ENCODE measurements around the gene ADAMTS8.
A peak's percentile ranks its signal among the peaks of the same experiment; 100 is the strongest.

ADAMTS8 gene

GRCh38 chr11:130418756-130419155 is 9.7 kb downstream of the ADAMTS8 start:
- no peak for DNase-seq

GRCh38 chr11:130418210-130418609 is 10.2 kb downstream of the ADAMTS8 start:
- no peak for DNase-seq

DNA sequence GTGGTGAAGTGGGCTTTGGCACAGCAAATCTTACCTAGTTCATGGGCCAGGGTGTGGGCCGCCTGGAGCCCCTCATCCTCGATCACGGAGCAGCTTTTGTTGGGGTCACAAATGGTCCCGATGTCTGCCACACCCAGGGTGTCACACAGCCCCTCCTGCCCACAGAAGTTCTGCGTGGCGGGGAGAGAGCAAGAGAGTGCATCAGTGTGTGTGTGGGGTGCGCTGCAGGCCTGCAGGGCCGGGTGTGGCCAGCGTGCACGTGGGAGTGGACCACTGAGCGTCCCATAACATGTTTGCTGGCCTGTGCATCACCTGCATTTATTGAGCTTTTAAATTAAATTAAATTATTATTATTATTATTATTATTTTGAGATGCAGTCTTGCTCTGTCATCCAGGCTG is 11.5 kb downstream of the ADAMTS8 start:
- DNase-seq: no peak

- no peak for DNase-seq
Measured at GRCh38 chr11:130416530-130416882, 11.9 kb downstream of the ADAMTS8 start.

GRCh38 chr11:130415731-130416529 is 12.5 kb downstream of the ADAMTS8 start:
- no peak for DNase-seq

DNA sequence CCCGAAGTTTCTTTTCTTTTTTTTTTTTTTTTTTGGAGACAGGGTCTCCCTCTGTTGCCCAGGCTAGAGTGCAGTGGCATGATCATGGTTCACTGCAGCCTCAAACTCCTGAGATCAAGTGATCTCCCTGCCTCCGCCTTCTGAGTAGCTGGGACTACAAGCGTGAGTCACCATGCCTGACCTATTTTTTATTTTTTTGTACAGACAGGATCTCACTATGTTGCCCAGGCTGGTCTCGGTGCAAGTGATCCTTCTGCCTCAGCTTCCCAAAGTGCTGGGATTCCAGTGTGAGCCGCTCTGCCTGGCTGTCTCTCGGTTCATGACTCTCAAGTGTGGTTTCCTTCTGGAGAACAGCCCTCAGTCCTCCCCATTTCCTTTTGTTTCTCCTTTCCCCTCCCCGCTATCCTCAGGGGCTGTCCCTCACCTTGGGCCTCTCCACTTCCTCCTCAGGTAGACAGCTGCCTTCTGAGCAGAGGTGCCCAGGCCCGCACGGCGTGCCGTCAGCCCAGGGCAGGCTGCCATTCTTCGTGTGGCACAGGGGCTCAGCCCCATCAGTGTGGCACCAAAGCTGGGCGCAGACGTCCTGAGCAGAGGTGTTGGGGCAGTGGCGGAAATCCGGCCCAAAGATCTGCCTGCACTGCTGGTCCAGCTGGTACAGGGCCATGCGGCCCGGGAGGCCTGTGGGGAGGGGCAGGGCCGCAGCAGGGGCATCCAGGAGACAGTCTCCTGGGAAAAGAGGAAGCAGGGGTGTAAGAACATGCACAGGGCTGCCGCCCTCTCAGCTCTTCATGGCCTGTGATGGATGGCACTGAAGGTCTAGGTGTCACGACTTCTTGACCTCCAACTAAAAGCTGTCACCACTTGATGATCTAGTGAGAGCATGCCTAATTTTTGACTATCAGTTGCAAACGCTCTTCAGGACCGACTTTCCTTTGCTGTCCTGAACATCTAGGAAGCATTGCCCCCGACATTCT is 14.0 kb downstream of the ADAMTS8 start:
- no peak for DNase-seq

- DNase-seq: peak; percentile 59
Measured at GRCh38 chr11:130413405-130414106, 14.9 kb downstream of the ADAMTS8 start.

DNA sequence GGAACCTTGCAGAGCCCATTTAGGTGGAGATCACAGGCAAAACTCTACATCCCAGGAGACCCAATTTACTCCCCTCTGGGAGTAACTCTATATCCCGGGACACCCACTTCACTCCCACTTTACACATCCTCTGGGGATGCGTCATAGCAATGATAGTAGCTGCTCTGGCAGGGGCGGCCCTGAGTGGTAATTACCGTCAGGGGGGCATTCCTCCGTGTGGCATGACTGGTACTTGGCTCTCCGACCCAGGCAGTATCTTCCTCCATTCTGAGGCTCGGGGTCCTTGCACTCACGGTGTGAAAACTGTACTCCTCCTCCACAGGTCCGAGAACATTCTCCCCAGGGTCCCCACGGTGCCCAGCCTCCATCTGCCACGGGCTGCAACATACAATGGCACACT is 17.2 kb downstream of the ADAMTS8 start:
- no peak for DNase-seq

DNA sequence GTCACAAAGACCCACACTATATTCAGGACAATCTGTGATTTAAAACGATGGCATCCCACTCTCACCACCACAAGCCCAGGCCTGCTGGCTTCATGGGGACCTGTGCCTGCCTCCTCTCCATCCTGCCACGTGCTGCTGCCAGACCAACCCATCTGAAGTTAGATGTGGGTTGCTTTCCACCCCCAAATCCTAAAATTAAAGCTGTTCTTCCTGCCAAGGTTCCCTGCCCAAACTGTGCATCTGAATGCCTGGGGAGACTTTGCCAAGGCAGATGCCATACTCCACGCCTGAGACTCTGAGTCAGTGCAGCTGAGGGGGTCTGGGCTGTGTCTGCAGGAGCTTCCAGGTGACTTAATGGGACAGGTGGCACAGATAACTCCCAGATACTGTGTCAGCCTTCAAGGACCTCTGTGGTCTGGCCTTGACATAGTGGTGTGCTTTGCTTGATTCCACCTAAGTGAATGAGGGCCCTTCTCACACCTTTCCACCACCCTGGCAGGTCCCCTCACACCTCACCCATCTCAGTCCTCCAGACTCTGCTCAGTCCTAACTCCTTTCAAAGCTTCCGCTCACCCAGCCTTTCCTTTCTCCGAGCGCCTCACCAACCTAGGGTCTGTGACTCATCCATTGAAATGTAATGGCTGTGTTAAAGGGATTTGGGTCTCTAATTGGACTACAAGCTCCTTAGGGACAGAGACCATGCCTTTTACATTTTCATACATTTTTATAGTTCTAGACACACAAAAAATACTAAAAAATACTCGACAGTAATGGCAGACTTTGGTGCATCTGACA is 18.6 kb downstream of the ADAMTS8 start:
- DNase-seq: no peak

- DNase-seq: no peak
Measured at GRCh38 chr11:130408901-130409300, 19.5 kb downstream of the ADAMTS8 start.

DNA sequence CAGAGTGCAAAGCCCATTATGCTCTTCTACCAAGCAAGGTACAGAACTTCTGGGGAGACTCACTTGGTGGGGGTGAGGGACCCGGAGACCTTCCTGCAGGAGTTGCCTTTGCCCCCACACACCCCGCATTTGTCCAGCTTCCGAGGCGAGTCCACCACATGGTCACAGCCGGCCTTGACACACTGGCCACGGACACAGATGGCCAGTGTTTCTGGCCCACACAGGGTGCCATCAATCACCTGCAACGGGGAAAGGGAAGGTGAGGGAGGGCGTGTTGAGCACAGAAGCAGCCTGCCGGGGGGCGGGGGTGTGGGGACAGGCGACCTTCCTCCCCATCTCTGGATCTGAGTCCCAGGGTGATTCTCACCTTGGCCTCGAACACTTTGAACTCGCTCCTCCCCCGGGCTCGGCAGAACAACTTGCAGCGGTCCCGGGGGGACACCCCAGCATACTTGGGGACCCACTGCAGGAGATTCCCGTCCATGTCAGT is 20.0 kb downstream of the ADAMTS8 start:
- no peak for DNase-seq

GRCh38 chr11:130407978-130408377 is 20.4 kb downstream of the ADAMTS8 start:
- DNase-seq: no peak

GRCh38 chr11:130405428-130405827 is 23.0 kb downstream of the ADAMTS8 start:
- DNase-seq: no peak

GRCh38 chr11:130404727-130405126 is 23.7 kb downstream of the ADAMTS8 start:
- no peak for DNase-seq

DNA sequence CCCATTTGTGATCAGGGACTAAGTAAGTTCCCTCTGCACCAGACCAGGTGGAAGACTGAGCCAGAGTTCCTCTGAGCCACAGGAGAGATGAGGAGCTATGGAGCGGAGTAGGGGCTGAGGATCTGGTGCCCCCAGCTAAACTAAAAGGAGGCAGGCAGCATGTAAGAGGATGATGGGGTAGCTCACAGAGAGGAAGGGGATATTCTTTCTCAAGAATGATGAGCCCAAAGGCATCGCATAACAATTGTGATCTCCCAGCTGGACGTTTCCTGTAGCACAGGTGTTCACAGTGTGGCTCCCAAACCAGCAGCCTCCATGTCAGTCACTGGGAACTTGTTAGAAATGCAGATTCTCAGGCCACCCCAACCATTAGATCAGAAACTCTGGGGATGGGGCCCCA is 24.4 kb downstream of the ADAMTS8 start:
- DNase-seq: no peak

DNA sequence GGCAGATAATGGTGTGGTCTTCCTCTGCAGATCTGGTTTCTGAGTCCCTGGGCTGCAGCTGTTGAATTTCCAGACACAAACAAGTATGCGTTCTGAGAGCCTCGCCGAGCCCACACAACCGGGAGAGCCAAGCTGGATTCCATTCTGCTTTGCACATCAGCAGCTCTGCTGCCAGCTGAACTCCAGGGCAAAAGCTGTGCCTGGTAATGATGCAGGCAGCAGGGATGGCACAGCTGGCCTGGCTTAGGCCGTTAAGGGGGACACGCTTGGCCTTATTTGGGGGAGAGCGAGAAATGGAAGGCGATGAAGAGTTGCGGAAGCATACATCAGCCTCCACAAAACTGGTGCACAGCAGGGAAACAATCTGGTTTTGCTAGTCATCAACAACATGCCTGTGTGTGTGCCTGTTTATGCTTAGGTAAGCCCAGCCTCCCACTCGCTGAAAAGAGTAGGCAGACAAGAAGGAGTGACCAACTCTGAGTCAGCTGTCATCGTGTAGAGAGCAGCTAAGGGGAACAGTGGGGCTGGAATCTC is 25.1 kb downstream of the ADAMTS8 start:
- DNase-seq: peak; percentile 71

GRCh38 chr11:130402570-130402969 is 25.8 kb downstream of the ADAMTS8 start:
- DNase-seq: no peak

- DNase-seq: no peak
Measured at GRCh38 chr11:130400781-130401483, 27.5 kb downstream of the ADAMTS8 start.

- no peak for DNase-seq
Measured at GRCh38 chr11:130399196-130399595, 29.2 kb downstream of the ADAMTS8 start.

DNA sequence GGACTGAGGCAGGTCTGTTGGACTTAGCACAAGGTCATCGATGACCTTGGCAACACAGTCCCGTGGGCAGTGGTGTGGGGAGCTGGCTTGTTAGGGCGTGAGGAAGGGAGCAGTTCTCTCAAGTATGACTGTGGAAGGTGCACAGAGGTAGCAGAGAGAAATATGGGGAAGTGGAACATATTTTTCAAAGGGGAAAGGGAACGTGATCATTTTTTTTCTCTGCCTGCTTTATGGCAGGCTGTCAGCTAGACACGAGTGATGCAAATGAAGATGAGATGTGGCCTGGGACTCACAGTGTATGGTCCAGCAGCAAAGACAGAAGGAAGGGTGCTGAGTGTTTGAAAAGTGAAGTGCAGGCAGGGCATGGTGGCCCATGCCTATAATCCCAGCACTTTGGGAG is 30.6 kb downstream of the ADAMTS8 start:
- no peak for DNase-seq

DNA sequence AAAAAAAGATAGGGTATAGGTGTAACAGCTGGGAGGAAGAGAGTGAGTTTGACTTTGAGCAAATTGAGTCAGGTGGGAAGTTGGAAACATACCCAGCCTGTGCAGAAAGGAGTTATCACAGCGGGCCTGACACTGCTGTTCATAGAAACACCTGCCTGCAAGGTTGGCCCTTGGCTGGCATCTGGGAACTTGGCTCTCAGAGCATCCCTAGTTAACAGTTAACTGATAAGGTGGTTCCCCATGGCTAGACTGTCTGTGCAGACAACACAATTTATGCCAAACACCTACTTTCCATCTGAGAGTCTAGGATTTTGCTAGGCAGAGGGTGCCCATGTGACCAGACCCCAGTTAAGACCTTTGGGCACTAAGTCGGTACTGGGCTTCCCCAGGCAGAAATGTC is 31.4 kb downstream of the ADAMTS8 start:
- no peak for DNase-seq

Measured in NCI-H1105 treated with DMSO at 0.1 percent for 48 hours (cell line).